HG03469 (cell line): ENCODE measurements around the gene EEPD1.
"Not testable (repeated sequence)": the region's sequence is repeated elsewhere in the genome, so short reads cannot be mapped to it uniquely, and the experiment has no call there.

ENCODE experiments used
- ATAC-seq: cut with Tn5 transposase; IDR thresholded peaks from one replicate; pipeline ENCODE4 v1.9.1; 2021; ENCODE audit warnings: mild to moderate bottlenecking, moderate library complexity, moderate number of reproducible peaks; ENCODE audit not compliant: unreplicated experiment

EEPD1 gene

DNA sequence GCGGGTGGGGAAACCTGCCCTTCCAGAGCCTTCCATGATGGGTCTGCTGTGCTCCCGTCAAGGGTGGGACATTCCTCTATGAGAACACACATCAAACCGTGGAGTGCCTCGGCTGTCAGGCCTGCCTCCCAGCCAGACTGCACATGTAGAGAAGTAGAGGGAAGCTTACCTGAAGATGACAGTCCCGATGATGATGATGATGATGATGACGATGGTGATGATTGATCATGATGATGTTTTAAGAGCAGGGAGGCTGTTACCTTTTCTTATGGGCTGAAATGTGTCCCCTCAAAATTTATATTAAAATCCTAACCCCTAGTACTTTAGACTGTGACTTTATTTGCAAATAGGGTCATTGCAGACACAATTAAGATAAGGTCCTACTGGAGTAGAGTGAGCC lies 160.6 kb downstream of the EEPD1 start:
- no peak for ATAC-seq

DNA sequence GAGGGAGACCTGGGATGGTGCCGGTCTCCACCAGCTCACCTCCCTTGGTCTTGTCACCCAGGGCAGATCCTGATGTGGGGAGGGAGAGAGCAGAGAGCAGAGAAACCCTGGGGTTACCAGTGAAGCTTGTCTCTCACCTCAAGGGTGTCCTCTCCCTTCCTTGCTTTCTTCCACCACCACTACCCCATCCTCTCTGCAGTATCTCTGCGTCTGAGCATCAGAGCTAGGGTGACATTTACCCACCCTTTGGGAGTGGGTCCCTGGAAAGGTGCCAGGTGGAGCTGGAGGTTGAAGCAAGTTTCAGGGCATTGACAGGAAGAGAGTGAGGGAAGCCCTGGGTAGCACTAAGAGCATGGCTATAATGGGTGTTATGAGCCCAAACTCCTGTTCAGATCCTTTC lies 161.4 kb downstream of the EEPD1 start:
- no peak for ATAC-seq

DNA sequence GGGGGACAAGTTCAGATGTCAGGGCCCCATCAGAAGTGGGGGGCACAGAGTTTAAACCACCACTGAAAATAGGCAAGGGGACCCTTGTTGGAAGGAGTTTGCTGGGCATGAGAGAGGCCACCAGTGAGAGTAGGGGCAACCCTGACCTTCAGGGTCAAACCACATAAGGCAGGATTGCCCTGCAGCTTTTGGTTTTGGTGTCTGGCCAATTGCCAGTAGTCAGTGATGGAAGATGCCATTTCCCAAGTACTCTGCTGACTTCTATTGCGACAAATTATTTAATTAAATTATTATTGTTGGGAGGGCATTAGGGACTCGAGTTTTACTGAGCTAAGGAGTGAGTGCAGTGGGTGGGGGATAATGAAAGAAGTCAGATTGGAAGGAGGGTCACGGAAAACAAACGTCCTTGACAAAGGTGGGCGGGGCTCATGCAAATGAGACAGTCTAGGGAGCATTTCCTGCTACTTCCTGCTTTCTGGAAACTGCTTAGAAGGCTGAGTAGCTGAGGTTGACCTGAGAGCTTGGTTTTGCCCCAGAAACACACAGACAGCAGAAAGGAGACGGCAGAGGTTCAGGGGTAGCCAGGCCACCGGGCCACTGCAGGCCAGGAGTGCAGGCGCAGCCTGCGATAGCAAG lies 162.4 kb downstream of the EEPD1 start:
- no peak for ATAC-seq

DNA sequence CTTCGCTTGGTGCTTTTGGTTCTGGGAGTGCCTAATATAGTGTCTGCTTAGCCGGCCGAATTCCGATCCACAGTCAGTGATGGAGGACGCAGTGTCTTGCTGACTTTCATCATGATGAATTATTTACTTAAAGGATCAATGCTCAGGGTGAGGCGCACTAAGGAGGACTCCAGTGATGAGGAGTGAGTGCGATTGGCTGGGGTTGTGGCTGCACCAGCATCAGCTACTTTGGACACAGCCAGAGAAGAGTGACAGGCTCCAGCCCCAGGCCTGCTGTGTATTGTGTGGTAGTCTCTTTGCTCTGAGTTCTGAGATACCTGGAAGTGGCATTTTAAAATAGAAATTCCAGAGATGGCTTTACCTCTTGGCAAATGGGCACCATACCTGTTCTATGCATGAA lies 163.3 kb downstream of the EEPD1 start:
- ATAC-seq: no peak

DNA sequence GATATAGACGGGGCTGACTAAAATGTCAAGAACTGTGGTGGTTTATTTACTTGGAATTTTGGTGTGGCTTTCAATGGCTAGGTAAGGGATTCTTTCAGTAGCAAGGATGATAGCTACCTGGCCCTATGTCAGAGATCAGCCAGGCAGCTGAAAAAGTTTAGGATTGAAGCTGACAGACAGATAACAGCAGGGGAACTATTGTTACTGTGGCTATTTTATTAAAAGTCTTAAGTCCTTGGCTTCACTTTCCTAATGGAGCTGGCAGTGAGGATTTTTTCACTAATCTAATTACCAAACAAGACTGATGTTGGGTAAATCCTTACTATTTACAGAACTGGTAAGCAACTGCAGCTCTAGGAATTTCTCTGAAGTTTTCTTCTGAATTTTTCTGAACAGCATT lies 164.2 kb downstream of the EEPD1 start:
- no peak for ATAC-seq

DNA sequence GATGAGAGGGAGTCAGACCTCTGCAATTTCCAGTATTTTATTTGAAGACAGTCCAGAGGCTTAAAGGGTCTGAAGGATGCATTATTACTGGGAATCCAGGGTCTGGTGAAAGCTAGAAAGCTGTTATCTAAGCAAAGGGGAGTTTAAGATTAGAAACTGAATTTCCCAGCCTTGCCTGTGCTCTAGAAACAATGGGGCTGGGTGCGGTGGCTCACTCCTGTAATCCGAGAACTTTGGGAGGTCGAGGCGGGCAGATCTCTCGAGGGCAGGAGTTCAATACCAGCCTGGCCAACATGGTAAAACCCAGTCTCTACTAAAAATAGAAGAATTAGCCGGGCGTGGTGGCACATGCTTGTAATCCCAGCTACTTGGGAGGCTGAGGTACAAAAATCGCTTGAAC lies 165.1 kb downstream of the EEPD1 start:
- ATAC-seq: no peak

DNA sequence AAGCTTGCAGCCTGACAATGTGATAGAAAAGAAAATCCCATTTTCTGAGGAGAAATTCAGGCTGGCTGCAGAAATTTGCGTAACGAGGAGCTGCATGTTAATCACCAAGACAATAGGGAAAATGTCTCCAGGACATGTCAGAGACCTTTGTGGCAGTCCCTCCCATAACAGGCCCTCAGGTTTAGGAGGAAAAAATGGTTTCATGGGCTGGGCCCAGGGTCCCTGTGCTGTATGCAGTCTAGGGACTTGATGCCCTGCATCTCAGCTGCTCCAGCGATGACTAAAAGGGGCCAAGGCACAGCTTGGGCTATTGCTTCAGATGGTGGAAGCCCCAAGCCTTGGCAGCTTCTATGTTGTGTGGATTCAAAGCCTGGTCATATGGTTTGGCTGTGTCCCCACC lies 168.2 kb downstream of the EEPD1 start:
- not testable (repeated sequence) for ATAC-seq

DNA sequence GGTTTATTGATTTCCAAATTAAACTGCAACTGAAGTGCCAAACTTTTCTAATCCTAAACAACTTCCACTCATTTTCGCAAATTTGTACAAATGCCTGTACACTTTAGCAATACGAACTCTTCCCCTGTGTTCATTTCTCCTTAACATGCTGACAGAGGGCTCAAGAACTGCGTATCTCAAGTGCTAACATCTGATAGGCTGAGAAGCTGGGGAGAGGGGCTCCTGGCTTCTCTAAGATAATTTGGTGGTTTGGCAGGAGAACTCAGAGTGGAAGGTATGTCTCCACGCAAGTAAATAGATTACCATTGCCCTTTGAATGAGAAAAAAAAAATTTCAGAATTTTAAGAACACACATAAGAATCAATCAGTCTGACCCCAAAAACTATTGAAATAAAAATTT lies 183.3 kb downstream of the EEPD1 start:
- no peak for ATAC-seq

DNA sequence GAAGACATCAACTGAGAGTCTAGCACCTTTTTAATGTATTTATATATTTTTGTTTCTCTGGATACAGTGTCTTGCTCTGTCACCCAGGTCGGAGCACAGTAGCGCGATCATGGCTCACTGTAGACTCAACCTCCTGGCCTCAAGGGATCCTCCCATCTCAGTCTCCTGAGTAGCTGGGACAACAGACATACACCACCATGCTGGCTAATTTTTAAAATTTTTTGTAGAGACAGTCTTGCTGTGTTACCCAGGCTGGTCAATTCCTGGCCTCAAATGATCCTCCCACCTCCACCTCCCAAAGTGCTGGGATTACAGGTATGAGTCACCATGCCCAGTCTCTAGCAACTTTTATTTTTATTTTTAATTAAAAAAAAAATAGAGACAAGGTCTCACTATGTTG lies 185.2 kb downstream of the EEPD1 start:
- ATAC-seq: no peak

DNA sequence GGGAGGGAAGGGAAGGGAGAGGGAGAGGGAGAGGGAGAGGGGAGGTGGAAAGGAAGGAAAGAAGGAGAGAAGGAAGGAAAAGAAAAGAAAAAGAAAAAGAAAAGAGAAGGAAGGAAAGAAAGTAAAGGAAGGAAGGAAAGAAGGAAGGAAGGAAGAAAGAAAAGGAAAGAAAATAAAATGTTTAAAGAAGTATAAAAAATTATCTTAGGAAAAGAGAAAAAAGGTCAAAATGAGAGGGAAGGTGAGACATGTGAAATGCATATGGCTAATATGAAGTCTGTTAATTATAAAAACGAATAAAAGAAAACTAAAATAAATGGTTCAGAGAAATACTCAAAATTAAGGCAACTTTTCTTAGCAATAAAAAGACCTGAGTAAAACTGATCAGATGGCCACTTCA lies 190.5 kb downstream of the EEPD1 start:
- no peak for ATAC-seq

DNA sequence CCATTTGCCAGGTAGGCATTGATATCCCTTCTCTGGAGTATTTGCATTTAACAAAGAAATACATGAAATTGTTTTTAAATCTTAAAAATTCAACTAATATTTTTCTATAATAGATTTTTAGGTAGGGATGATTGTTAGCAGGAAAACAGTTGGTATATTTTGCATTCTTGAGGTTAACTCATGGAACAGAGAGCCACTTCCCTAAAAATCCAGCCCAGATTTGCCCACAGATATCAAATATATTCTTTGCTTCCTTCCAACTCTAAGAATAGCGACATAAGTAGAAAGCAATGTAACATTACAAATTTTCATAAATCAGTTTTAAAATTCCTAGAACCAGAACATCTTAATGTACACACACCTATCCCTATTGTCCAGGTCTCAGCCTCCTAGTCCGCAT lies 191.6 kb downstream of the EEPD1 start:
- ATAC-seq: no peak

DNA sequence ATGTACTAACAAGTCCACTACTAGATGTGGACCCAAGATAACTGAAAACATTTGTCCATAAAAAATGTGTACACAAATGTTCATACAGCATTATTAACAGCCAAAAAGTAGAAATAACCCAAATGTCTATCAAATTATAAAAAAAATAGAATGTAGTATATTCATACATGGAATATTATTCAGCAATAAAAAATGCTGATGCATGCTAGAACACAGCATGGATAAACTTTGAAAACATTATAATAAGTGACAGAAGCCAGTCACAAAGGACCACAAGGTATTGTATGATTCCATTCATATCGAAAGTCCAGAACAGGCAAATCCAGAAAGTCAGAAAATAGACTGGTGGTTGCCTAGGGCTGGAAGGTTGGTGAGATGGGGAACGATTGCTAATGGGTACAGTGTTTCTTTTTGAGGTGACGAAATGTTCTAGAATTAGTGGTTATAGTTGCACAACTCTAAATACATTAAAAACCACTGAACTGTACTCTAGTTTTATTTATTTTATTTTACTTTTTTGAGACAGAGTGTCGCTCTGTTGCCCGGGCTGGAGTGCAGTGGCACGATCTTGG lies 193.3 kb downstream of the EEPD1 start:
- no peak for ATAC-seq

DNA sequence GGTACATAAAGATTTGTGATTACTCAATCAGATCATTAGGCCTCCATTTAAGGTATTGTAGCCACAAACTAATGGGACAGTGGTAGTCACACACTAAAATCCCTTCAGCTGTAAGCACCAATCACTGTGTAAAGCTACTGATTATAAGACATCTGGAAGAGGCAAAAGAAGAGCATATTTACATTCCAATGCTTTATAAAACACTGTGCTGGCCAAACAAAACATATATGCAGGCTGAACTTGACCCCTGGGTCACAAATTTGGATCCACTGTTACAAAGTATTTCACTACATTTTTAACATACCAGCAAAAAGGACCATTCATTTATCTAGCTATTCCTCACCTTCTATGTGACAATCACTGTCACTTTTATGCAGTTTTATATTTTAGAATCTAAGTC lies 195.2 kb downstream of the EEPD1 start:
- ATAC-seq: no peak

DNA sequence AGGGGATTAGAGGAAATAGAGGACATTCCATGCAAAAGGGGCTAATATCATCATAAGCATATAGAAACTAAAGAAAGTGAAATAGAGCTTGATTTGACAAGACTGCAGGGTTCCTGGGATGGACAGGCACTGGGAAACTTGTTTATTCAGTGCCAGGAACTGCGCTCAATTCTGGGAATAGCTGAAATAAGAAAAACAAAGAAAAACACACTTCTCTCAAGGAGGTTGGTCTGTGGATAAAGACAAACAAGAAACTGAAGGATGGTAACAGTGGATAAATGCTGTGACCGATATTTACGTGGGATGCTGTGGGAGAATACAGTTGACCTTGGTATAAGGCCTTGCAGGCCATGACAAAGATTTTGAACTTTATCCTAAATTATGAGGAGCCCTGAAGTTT lies 195.7 kb downstream of the EEPD1 start:
- ATAC-seq: no peak

DNA sequence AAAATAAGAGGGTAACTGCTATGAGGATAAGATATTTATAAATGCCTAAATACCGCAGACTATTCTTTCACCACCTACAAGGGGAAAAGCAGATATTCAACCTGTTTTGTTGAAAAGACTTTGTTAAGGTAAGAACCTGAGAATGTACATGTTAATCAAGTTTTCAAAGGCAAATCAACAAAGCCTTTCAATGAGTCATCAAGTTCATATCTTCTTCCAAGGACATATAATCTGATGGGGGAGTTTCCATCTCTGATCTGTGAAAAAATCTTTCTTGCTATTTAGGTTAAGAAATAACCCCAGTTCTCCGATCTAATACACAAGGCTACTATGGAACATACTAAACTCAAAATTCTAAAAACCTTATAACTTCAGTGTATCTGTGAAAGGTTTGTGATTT lies 196.6 kb downstream of the EEPD1 start:
- ATAC-seq: no peak
